Measurements from ENCODE around the gene SORL1.
"Not testable (repeated sequence)": the region's sequence is repeated elsewhere in the genome, so short reads cannot be mapped to it uniquely, and the experiment has no call there.

The SORL1 gene

GRCh38 chr11:121563900-121564822, 112.0 kb downstream of the SORL1 start:
- DNase-seq (ENCODE audit: low read depth in 2 of 2), result no peak

DNA sequence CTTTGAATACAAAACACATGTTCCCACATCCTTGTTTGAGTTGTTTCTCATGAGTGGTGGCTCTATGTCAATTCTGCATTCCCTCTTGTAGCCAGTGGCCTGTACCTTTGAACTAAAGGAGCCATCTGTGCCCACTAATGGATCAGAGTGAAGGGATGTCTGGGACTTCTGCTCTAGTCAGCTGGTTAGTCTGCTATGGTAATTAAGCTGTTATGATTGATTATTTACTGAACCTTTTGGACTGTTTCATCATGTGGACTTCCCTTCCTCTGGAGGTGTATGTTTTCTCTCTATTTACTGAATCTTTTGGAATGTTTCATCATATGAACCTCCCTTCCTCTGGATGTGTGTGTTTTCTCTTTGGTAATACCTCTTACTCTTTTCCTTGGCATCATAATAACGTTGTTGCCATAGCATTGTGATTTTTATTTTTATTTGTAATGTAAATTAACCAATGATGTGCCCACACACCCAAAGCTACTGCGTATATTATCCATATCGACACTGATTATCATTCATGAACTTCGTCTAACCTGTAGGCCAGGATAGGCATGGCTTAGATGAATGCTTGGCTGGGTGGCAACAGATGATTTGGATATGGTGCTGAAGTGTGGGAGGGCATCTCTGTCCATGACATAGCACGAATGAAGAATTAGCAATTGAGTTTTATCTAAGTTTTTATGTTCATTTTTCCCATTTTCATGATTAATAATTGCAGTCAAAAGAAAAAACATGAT, 113.0 kb downstream of the SORL1 start:
- no peak for DNase-seq (ENCODE audit: low read depth in 2 of 2)

DNA sequence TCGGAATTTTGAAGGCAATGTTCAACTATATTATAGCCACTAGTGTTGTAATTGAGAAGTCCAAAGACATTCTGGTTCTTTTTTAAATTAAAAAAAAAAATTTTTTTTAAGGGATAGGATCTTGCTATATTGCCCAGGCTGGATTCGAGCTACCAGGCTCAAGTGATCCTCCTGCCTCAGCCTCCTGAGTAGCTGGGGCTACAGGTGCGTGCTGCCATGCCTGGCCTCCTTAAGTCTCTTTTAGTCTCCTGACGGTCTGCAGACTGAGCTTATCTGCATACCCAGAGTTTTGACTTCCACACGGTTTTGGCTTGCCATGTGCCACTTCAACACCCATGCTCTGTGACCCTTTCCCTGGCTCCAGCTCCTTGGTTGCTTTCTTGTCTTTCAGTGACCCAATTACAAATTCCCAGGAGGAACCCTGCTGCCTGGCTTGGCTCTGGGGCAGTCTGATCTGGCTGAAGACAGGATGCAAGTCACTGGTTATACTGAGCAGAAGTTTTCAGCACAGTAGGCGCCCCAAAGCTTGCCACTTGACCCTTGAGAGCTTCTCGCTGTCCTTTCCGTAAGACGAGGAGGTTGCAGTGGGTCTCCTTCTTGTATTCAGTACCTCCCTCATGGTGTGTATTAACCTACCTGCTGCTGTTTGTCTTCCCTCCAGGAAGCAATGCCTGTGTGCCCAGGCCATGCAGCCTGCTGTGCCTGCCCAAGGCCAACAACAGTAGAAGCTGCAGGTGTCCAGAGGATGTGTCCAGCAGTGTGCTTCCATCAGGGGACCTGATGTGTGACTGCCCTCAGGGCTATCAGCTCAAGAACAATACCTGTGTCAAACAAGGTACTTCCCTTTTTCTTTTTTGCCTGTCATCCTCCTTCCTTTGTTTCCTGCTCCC, 114.4 kb downstream of the SORL1 start:
- no peak for DNase-seq (ENCODE audit: low read depth in 2 of 2)

GRCh38 chr11:121567995-121568394, 115.9 kb downstream of the SORL1 start:
- no peak for DNase-seq (ENCODE audit: low read depth in 2 of 2)

DNA sequence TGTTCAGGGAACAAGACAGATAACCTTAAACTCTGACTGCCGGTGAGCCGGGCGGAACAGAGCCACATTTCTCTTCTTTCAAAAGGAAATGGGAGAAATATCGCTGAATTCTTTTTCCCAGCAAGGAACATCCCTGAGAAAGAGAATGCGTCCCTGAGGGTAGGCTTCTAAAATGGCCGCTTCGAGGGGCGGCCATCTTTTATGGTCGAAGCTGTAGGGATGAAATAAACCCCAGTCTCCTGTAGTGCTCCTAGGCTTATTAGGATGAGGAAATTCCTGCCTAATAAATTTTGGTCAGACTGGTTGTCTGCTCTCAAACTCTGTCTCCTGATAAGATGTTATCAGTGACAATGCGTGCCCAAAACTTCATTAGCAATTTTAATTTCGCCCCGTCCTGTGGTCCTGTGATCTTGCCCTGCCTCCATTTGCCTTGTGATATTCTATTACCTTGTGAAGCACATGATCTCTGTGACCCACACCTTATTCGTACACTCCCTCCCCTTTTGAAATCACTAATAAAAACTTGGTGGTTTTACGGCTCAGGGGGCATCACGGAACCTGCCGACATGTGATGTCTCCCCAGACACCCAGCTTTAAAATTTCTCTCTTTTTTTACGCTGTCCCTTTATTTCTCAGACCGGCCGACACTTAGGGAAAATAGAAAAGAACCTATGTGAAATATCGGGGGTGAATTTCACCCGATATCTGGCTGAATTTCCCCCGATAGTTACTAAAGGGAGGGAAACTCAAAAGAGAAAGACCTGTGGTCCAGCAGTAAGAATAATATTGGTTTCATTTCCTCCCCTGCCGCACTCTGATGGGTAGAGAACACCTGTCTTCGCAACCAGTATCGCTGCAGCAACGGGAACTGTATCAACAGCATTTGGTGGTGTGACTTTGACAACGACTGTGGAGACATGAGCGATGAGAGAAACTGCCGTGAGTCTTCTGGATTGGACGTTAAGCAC, 117.5 kb downstream of the SORL1 start:
- not testable (repeated sequence) for DNase-seq (ENCODE audit: low read depth in 2 of 2)

GRCh38 chr11:121570453-121570852, 118.3 kb downstream of the SORL1 start:
- DNase-seq (ENCODE audit: low read depth in 2 of 2), result no peak

GRCh38 chr11:121571506-121571905, 119.4 kb downstream of the SORL1 start:
- DNase-seq (ENCODE audit: low read depth in 2 of 2), result no peak

DNA sequence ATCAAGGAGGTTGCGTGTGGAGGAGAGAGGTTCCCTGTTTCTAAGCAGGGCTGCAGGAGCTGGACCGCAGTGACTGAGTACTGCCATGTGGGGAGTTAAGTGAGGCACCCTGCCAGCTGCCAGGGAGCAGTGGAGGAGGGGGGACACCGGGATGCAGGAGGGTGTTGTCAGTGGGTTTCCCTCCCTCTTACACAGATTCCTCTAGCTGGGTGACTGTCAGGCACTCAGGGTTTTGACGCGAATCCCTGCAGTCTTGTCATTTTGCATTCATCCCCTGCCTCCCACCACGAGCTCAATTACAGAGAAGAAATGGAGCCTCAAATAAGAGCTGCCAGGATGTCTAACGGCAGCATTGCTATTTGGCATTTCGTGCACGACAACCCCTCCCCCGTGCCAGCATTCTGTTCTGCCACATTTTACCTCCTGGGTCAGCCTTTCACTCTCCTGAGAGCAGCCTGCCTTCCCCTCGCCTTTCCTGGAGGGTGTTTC, 120.5 kb downstream of the SORL1 start:
- DNase-seq (ENCODE audit: low read depth in 2 of 2), result no peak

GRCh38 chr11:121574801-121575200, 122.7 kb downstream of the SORL1 start:
- DNase-seq (ENCODE audit: low read depth in 2 of 2), result no peak

DNA sequence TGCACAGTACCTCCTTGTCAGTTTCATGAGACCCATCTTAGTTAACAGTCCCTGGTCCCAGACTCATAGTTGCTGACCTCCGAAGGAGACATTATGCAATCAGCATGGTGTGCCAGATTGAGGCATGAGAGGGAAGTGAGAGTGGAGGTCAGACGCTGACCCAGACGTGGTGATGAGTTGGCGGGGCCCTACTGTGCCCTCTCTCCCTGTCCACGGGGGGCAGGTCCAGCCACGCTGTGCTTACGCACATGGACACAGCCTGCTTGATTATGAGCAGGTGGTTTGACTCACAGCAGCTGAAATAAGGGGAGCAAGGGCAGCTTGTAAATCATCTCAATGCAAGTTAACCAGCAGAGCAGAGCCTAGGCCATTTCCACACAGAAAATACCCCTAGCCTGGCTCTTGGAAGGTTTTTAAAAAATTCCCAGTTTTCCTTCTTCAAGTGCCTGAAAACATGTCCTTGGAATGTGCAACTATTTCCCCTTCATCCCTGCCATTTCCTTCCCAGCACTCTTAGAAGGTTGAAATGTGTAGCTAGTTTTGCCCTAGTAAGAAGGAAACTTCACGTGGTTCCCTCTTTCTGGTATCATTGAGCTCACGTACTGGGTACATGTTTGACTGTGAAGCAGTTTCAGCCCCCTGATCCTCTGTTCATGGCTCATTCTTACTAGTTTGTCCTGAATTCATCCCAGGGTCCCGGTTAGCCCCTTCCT, 123.3 kb downstream of the SORL1 start:
- no peak for DNase-seq (ENCODE audit: low read depth in 2 of 2)

DNA sequence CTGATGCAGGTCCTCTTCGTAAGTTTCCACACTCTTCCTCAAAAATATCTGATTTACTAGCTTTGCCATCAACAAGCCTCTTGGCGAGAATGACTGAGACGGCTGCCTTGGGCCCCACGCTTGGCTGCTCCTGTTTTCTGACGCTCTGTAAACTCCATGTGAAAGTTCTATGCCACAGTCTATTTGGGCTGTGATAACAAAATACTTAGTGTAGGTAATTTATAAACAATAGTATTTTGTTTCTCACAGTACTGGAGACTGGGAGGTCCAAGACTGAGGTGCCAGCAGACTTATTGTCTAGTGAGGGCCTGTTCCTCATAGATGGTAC, 123.8 kb downstream of the SORL1 start:
- DNase-seq (ENCODE audit: low read depth in 2 of 2), result no peak

- DNase-seq (ENCODE audit: low read depth in 2 of 2), result no peak
Observed at GRCh38 chr11:121576531-121576930, 124.4 kb downstream of the SORL1 start.

GRCh38 chr11:121577106-121577848, 125.2 kb downstream of the SORL1 start:
- DNase-seq (ENCODE audit: low read depth in 2 of 2), result no peak

- DNase-seq (ENCODE audit: low read depth in 2 of 2), result no peak
Observed at GRCh38 chr11:121578251-121578976, 126.3 kb downstream of the SORL1 start.

GRCh38 chr11:121580154-121580553, 128.0 kb downstream of the SORL1 start:
- no peak for DNase-seq (ENCODE audit: low read depth in 2 of 2)

DNA sequence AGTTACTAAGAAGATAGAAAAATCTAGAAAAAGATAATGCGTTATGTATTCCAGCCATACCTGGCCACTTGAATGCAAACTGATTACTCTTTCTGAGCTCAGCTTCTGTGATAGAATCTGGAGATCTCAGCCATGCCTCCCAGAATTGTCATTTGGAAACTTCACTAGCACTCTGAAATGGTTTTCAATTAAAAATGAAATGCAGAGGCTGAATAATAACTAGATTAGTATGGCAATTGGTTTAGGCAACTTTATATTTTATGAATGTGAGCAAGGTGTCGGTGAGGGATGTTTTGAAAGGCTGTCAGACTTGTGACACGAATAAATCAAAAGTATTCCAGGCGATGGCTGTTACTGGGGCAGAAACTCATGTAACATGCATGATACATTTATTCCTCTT, 129.5 kb downstream of the SORL1 start:
- no peak for DNase-seq (ENCODE audit: low read depth in 2 of 2)

- no peak for DNase-seq (ENCODE audit: low read depth in 2 of 2)
Observed at GRCh38 chr11:121582296-121582695, 130.2 kb downstream of the SORL1 start.

- DNase-seq (ENCODE audit: low read depth in 2 of 2), result no peak
Observed at GRCh38 chr11:121583825-121584224, 131.7 kb downstream of the SORL1 start.

DNA sequence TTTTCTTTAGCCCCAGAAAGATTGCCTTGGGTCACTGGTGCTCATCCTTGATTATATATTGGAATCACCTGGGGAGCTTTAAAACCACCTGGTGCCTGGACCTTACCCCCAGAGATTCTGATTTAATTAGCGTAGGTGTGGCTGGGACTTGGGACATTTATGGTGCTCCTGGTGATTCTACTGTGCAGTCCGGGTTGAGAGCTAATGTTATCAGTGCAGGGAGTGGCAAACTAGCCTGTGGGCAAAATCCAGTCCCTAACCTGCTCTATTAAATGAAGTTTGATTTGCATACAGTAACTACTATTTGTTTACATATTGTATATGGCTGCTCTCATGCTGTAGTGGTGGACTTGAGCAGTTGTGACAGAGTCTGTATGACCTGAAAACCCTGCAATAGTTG, 134.6 kb downstream of the SORL1 start:
- no peak for DNase-seq (ENCODE audit: low read depth in 2 of 2)

All from fibroblast of skin of left quadriceps (primary cell).